Hepatic stellate cell (primary cell): ENCODE data around the gene CHST3.
"Not testable (repeated sequence)": the region's sequence is repeated elsewhere in the genome, so short reads cannot be mapped to it uniquely, and the experiment has no call there.

ENCODE experiments used
- DNase-seq: peaks from one replicate; pipeline ENCODE4 v3.0.0; 2011; ENCODE audit warnings: low spot score

CHST3 gene, protein sequence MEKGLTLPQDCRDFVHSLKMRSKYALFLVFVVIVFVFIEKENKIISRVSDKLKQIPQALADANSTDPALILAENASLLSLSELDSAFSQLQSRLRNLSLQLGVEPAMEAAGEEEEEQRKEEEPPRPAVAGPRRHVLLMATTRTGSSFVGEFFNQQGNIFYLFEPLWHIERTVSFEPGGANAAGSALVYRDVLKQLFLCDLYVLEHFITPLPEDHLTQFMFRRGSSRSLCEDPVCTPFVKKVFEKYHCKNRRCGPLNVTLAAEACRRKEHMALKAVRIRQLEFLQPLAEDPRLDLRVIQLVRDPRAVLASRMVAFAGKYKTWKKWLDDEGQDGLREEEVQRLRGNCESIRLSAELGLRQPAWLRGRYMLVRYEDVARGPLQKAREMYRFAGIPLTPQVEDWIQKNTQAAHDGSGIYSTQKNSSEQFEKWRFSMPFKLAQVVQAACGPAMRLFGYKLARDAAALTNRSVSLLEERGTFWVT

DNA sequence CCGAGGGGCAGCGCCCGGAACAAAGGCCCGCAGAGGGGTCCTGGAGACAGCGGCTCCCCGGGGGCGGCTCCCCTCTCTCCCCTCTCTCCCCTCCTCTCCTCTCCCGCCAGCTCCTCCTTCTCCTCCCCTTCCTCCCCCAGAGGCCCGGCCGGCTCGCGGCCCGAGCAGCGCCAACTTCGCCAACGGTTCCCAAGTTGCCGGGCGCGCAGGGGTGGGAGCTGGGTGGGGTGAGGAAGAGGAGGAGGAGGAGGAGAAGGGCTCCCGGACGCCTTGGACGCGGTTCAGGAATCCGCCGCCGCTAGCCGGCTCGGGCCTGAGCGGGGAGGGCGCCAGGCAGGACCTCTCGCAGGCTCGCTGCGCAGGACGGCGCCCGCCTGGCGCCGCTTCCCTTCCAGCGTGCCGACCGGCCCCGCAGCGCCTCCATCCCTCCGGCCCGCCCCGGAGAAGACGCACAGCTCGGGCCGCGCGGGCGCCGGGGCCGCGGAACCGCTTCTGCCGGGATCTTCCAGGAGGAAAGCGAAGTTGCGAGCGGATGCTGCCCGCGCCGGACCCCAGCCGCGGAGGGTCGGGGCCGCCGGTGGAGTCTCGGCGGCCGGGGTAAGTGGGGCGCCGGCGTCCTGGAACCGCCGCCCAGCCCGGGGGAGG lies at the start of gene CHST3:
TSS of gene CHST3 (plus strand) at position 298 of the 645 bp plus-strand sequence. CDS start 41,448 bp downstream, outside the sequence.
- no peak for DNase-seq

DNA sequence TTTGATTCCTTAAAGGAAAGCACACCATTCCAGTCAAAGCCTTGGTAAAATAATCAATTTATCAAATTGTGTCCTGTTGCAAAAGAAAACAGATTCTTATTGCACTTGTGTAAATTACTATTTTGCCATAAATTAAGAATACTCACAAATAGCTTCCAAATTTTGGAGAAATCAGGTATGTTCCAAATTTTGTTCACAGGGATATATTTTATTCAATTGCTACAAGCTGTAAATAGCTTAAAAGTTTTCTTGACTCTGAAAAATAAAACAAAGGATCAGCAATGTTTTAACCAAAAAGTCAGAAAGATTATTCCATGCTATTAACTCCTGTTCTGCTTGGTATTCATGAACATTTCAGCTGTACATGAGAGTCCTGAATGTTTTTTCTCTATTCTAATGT lies 47.4 kb upstream of the CHST3 start:
- DNase-seq: no peak

DNA sequence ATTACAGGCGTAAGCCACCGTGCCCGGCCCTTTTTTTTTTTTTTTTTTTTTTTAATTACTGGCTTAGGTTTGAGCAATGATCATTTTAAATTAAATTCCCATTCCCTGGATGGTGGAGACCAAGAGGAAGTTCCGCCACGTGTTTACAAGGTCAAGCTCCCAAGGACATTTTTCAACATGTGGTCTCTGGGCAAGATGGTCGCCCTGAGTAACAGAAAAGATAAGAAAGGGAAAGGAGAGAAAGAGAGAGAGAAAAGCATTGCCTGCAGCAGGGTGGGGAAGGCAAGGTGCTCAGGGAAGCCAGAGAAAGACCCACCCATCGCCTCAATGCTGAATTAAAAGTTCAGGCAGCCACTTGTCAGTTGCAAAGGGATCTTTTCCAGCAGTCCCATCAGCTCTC lies 45.2 kb upstream of the CHST3 start:
- DNase-seq: no peak

DNA sequence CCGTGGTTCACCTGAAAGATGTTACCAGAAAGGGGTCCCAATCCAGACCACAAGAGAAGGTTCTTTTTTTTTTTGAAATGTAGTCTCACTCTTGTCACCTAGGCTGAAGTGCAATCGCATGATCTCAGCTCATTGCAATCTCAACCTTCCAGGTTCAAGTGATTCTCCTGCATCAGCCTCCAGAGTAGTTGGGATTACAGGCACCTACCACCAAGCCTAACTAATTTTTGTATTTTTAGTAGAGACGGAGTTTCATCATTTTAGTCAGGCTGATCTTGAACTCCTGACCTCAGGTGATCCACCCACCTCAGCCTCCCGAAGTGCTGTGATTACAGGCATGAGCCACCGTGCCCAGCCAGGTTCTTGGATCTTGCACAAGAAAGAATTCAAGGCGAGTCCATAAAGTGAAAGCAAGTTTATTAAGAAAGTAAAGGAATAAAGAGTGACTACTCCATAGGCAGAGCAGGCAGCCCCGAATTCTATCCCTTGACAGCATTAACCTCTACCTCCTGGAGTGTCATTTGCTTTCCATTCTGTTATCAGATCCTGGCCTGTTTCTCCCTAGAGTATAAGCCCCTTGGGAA lies 44.1 kb upstream of the CHST3 start:
- not testable (repeated sequence) for DNase-seq

DNA sequence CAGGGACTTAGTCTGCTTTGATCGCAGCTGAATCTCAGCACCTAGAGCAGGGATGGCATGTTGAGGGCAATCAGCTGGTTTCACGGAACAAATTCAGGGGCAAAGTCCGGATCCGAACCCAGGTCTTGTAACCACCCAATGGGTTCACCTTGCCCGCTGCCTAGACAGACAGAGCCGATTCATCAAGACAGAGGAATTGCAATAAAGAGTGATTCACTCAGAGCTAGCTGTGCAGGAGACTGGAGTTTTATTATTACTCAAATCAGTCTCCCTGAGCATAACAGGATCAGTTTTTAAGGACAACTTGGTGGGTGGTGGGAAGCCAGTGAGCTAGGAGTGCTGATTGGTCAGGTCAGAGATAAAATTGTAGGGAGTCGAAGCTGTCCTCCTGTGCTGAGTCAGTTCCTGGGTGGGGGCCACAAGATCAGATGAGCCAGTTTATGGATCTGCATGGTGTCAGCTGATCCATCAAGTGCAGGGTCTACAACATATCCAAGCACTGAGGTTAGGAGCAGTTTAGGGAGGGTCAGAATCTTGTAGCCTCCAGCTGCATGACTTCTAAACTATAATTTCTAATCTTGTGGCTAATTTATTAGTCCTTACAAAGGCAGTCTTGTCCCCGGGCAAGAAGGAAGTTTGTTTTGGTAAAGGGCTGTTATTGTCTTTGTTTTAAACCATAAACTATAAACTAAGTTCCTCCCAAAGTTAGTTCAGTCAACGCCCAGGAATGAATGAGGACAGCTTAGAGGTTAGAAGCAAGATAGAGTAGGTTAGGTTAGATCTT lies 43.5 kb upstream of the CHST3 start:
- DNase-seq: no peak

DNA sequence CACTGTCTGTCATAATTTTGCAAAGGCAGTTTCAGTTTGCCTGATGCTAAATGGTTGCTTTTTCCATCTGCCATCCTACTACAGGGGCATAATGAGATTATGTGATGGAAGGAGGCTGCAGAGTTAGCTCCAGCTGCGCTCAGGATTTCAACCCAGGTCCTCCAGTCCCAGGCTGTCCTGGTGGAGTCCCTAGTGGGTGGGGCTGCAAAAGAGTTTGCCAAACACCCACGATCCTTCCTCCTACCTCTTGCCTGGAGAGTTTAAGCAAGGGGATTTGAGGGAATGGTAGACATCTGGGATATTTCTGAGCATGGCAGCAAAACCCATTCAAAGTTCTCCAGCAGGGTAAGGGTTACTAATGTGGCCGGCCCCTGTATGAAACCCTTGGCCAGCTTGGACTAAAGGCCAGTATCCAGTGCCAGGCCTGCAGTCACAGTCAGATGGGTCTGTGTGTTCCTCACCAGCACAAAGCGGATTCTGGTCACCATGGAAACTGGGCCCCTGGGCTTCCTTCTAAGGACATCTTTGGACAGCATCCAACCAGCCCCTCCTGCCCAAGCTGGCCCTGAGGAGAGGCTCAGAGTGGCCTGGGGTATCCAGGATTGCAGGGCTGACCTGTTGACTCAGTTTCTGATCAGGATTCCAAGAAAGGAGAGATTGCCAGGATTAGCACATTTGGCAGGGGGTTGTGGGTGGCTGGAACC lies 42.7 kb upstream of the CHST3 start:
- DNase-seq: no peak

DNA sequence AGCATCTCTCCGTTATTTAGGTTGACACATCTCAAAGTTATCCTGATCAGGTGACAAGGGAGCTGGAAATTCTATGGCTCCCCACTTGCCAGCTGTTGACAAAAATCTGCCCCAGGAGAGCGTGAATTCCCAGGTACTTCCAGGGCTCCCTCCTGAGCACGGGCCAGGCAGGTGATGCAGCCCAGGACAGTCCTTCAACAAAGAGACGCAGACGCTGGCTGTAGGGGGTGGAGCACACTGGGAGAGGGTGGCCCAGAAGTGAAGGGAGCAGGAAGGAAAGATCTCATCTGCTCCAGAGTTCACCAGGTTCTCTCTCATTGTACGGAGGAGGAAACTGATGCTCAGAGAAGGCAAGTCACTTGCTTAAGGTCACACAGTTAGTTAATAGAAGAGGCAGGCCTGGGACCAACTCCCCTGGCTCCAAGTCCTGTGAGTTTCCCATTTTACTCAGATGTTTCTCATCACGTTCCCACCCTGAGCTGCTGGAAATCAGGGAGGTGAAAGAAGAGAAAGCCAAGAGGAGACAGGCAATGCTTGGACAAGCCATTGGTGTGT lies 41.0 kb upstream of the CHST3 start:
- no peak for DNase-seq

DNA sequence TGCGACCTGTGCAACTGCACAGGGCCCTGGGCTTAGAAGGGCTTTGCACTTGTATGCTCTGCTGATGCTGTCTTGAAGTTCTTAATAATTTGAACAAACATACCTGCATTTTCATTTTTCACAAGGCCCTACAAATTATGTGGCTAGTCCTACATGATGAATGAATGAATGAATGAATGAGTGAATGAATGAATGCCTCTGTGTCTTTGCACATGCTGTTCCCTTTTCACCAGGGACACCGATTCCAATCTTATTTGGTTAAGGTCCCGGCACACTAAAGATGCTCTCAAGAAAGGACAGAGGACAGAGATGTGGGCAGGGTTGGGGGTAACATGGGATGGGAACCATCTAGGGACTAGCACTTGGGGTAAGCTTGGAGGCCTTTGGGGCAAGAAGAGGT lies 39.4 kb upstream of the CHST3 start:
- DNase-seq: no peak

DNA sequence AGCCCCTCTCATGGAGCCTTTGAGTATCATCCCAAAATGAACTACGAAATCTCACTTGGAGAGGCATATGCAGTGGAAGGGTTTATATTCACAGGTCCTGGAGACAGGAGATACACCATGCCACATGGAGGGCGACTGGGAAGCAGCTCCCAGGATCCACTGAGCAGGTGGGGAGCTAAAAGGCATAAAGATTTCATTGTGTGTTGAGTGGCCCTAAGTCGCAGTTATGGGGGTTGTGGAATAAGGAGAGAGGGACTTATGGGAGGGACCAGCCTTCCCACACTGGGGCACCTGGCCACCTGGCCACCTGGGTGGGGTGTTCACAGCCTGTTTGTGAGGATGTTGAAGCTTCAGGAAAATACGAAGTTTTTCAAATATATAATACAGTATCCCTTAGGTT lies 37.0 kb upstream of the CHST3 start:
- no peak for DNase-seq

DNA sequence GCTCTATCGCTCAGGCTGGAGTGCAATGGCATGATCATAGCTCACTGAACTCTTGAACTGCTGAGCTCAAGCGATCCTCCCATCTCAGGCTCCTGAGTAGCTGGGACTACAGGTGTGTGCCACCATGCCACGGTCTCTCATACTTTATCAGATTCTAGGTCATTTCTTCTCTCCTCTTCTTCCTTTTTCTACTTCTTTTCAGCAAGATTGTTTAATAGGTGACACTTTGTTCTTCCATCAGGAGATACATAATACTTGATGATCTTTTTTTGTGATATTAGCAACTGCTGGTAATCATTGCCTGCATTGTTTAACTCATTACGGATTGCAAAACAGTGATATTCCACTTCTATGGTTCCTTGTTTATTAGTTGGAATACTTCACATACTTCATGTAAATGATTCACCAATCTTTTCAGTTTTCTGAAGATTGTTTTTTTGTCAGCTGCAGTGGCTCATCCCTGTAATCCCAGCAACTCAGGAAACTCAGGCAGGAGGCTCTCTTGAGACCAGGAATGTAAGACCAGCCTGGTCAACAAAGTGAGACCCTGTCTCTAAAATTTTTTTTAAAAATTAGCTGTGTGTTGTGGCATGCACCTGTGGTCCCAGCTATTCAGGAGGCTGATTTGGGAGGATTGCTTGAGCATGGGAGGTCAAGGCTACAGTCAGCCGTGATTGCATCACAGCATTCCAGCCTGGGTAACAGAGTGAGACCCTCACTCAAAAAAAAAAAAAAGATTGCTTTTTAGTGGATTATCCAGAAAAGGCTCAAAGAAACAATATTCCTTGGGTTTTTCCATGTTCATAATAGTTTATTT lies 36.2 kb upstream of the CHST3 start:
- DNase-seq: no peak

DNA sequence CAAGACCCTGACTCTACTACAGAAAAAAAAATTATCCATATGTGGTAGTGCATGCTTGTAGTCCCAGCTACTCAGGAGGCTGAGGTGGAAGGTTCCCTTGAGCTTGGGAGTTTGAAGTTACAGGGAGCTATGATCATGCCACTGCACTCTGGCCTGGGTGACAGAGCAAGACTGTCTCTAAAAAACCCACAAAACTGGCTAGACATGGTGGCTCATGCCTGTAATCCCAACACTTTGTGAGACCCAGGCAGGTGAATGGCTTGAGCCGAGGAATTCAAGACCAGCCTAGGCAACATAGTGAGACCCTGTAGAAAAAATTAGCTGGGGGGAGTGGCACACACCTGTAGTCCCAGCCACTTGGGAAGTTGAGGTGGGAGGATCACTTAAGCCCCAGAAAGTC lies 32.9 kb upstream of the CHST3 start:
- no peak for DNase-seq

DNA sequence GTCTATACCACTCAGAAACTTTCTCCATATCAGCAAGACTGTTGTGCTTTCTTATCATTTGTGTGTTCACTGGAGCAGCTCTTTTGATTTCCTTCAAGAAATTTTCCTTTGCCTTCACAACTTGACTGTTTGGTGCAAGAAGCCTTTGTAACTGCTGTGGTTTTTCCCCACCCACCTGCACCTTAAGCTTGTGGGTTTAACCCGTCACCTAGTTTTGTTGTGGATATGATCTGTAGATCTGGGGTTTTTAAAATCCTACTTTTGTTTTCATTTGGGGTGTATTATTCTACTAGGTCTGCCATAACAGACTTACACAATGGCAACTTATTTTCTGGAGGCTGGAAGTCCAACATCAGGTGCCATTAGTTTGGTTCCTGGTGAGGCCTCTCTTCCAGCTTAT lies 30.5 kb upstream of the CHST3 start:
- DNase-seq: no peak

DNA sequence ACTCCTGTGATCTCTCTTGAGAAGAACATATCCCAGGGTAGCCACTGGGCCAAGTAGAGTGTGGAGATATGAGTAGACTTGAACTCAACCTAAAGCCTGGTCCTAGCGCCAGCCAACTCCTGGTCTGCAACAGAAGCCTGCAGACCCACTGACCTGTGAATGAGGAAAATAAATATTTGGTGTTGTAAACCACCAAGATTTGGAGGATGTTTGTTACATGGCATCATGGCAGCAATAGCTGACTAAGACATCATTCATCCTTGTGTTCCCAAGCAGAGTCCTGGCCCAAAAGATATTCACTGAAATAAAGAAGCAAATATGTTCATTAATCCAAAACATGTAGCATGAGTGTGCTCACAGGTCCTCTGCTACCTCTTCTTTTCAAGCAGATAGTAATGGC lies 26.0 kb upstream of the CHST3 start:
- no peak for DNase-seq

DNA sequence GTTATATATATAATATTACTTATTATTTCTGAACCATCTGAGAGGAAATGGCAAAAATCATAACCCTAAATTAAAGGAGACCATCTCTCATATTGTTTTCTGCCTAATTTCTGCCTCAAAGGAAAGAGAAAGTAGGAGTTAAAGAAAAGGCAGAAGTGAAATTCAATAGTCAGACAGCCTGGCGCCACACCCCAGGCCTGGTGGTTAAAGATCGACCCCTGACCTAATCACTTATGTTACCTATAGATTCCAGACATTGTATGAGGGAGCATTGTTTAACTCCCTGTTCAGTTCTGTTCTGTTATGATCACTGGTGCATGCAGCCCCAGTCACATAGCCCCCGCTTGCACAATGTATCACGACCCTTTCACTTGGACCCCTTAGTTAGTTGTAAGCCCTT lies 24.9 kb upstream of the CHST3 start:
- DNase-seq: no peak

DNA sequence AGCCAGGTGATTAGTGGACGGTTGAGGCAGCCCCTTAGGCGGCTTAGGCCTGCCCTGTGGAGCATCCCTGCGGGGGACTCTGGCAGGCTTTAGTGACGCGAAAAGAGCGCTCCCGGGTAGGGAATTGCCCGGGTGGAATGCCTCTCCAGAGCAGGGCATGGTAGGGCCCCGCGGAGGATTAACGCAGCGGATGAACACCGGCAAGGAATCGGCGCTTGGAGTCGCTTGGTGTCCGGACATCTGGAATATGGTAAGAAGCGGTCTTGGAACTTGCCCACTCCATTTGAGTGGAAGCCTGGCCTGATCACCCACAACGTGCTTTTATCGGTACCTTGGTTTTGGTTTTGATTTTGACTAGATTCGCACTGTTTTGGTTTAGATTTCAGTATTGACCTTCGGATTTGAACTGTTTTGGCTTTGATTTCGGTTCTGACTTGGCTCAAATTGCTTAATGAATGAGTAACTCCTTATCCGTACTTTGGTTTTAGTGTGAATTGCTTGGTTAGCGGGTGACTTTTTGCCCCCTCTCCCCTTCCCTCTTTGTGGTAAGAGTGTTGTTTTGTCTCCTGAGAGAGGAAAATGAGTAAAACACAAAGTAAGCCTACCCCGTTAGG lies 24.2 kb upstream of the CHST3 start:
- DNase-seq: no peak

DNA sequence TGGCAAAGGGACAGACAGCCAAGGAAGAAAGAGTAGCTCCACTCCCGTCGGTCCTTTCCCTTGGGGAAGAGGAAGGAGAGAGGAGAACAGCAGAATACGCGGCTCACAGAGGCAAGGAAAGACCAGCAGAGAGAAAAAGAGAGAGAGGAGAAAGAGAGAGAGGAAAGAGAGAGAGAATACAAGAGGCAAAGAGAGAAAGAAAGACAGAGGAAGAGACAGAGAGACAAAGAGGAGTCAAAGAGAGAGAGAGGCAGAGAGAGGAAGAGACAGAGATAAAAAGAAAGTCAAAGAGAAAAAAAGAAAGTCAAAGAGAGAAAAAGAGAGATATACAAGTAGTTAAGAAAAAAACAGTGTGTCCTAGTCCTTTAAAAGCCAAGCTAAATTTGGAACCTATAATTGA lies 23.4 kb upstream of the CHST3 start:
- no peak for DNase-seq

DNA sequence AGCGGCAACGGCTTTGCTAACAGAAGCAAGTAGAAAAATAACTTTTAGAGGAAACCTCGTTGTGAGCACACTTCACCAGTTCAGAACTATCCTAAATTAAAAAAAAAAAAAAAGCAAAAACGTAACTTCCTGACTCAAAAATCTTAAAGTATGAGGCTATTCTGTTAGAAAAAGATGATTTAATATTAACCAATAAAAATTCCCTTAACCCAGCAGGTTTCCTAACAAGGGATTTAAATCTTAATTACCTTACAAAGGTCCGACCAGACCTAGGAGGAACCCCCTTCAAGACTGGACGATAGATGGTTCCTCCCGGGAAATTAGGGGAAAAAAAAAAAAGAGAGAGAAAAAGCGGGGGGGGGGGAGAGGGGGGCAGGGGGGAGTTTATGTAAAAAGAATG lies 22.9 kb upstream of the CHST3 start:
- no peak for DNase-seq

DNA sequence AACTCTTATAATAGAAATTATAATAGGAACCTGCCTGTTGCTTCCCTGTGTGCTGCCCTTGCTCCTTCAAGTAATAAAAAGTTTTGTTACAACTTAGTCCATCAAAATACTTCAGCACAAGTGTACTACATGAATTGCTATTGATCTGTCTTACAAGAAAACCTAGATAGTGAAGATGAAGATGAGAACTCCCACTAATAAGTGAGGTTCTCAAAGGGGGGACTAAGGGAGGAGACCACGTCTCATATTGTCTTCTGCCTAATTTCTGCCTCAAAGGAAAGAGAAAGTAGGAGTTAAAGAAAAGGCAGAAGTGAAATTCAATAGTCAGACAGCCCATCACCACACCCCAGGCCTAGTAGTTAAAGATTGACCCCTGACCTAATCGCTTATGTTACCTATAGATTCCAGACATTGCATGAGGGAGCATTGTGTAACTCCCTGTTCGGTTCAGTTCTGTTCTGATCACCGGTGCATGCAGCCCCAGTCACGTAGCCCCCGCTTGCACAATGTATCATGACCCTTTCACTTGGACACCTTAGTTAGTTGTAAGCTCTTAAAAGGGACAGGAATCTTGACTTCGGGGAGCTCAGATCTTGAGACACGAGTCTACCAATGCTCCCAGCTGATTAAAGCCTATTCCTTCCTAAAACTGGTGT lies 18.2 kb upstream of the CHST3 start:
- no peak for DNase-seq

DNA sequence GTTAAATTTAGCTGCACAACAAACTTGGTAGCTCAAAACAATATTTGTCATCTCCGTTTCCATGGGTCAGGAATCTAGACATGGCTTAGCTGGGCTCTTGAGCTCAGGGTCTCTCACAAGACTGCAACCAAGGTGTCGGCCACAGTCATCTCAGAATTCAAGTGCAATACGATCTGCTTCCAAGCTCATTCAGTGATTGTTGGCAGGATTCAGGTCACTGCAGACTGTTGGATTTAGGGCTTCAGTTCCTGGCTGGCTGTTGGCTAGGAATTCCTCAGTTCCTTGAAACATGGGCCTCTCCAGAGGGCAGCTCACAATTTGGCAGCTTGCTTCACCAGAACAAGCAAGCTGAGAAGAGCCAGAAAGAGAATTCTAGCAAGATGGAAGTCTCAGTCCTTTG lies 17.5 kb upstream of the CHST3 start:
- DNase-seq: no peak
